PC-3 (cell line): ENCODE data around the gene CLSTN1. TPM values are rescaled to one million over a fixed set of nuclear protein-coding genes. Genes with fewer than 3 reads are reported as not detected.

Experiments used
- ATAC-seq: fragments of 200-7000 bp; cut with Tn5 transposase; 2 replicates; pipeline ENCODE4 v1.9.1; 2020; ENCODE audit warnings: mild to moderate bottlenecking, moderate library complexity
- BruUV-seq: library from RNA; stranded (reverse); fragments of 400-500 nt; replicated peaks from 2 replicates; lab custom pipeline; 2021; lab: Mats Ljungman, UMichigan
- CTCF ChIA-PET: fragments of 300-600 bp; sonication (Branson Sonifier 250); formaldehyde crosslinking; loops from one replicate; lab custom pipeline; 2022; ENCODE audit warnings: antibody characterized with exemption; lab: Charles Lee
- POLR2A ChIA-PET: fragments of 300-600 bp; sonication (Branson Sonifier 250); formaldehyde crosslinking; loops from one replicate; lab custom pipeline; 2022; ENCODE audit warnings: antibody characterized with exemption; ENCODE audit not compliant: unreplicated experiment; lab: Charles Lee
- DNase-seq: peaks from one replicate; pipeline ENCODE4 v3.0.0-alpha.2; 2015
- H2AFZ ChIP-seq: fragments of 300-600 bp; sonication (generic); 2 replicates; pipeline ENCODE4 v1.6.0; 2016; ENCODE audit warnings: antibody characterized with exemption, low read length
- H3F3A ChIP-seq: fragments of 300-600 bp; sonication (generic); one replicate; pipeline ENCODE4 v1.6.0; 2017; ENCODE audit warnings: antibody characterized with exemption, low read length, control low read depth, mild to moderate bottlenecking; ENCODE audit not compliant: unreplicated experiment
- H3K27ac ChIP-seq: fragments of 300-600 bp; sonication (generic); 2 replicates; pipeline ENCODE4 v1.5.1; 2016; ENCODE audit warnings: mild to moderate bottlenecking, low read length
- H3K27me3 ChIP-seq: fragments of 300-600 bp; sonication (generic); 2 replicates; pipeline ENCODE4 v1.6.1; 2016; ENCODE audit warnings: low read length, mixed read lengths
- H3K36me3 ChIP-seq: fragments of 300-600 bp; sonication (generic); 2 replicates; pipeline ENCODE4 v1.6.1; 2016; ENCODE audit warnings: low read depth, mixed run types, low read length, mixed read lengths
- H3K4me1 ChIP-seq: fragments of 300-600 bp; sonication (generic); 2 replicates; pipeline ENCODE4 v1.5.1; 2016; ENCODE audit warnings: low read length; ENCODE audit not compliant: insufficient read depth
- H3K4me2 ChIP-seq: fragments of 300-600 bp; sonication (generic); 2 replicates; pipeline ENCODE4 v1.6.0; 2016; ENCODE audit warnings: low read length
- H3K4me3 ChIP-seq: fragments of 300-600 bp; sonication (generic); 2 replicates; pipeline ENCODE4 v1.5.1; 2016; ENCODE audit warnings: mild to moderate bottlenecking, low read length, mixed read lengths
- H3K79me2 ChIP-seq: fragments of 300-600 bp; sonication (generic); 2 replicates; pipeline ENCODE4 v1.6.1; 2017; ENCODE audit warnings: low read length, mixed read lengths
- H3K9ac ChIP-seq: fragments of 300-600 bp; sonication (generic); 2 replicates; pipeline ENCODE4 v1.6.0; 2016; ENCODE audit warnings: mild to moderate bottlenecking, low read length
- H3K9me2 ChIP-seq: fragments of 300-600 bp; sonication (generic); replicated peaks from 2 replicates; pipeline ENCODE4 v1.6.1; 2016; ENCODE audit warnings: mixed run types, low read length, mixed read lengths
- H3K9me3 ChIP-seq: fragments of 300-600 bp; sonication (generic); 2 replicates; pipeline ENCODE4 v1.6.1; 2016; ENCODE audit warnings: low read length, mixed read lengths
- H4K20me1 ChIP-seq: fragments of 300-600 bp; sonication (generic); 2 replicates; pipeline ENCODE4 v1.6.1; 2016; ENCODE audit warnings: low read length, mixed read lengths
- EZH2 ChIP-seq: fragments of 300-600 bp; sonication (generic); IDR thresholded peaks from one replicate; pipeline ENCODE4 v1.6.1; 2017; ENCODE audit warnings: antibody characterized with exemption, mild to moderate bottlenecking, low read length; ENCODE audit not compliant: unreplicated experiment
- EZH2phosphoT487 ChIP-seq: fragments of 300-600 bp; sonication (generic); IDR thresholded peaks from 2 replicates; pipeline ENCODE4 v1.6.1; 2018; ENCODE audit warnings: mild to moderate bottlenecking, antibody characterized with exemption, low read length, borderline replicate concordance
- intact Hi-C: fragments of 100-400 bp; cut with micrococcal nuclease; formaldehyde crosslinking; loops from 2 replicates; pipeline ENCODE4 v1.9.0; 2023
- total RNA-seq: library from RNA; depleted of rRNA; stranded (reverse); fragments of >200 nt; gene quantifications from 2 replicates; pipeline ENCODE4 v1.2.3, GENCODE V29; 2014
- TF ChIP-seq, protein P1 (sequence below): fragments of 300-600 bp; sonication (generic); conservative IDR thresholded peaks from 2 replicates; pipeline ENCODE4 v1.5.1; 2017; ENCODE audit warnings: antibody characterized with exemption, low read depth, mild to moderate bottlenecking, low read length

CLSTN1 gene
- total RNA-seq, 1 experiment from 2014 or later = 98.3 TPM

DNA sequence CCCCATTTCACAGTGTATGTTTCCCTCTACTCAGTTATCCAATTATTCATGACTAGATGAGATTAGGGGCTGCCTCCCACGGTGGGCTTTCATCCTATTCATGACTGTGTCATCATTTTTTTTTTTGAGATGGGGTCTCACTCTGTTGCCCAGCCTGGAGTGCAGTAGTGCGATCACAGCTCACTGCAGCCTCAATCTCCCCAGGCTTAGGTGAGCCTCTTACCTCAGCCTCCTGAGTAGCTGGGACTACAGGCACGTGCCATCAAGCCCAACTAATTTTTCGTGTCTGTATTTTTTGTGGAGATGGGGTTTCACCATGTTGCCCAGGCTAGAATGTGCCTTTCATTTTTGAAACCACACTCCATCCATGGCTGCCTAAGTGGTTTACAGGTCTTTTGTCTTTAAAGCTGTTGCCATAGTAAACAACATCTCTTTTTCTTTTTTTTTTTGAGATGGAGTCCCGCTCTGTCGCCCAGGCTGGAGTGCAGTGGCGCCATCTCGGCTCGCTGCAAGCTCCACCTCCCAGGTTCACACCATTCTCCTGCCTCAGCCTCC, 112.2 kb downstream of the CLSTN1 start:
- H3K4me1 ChIP-seq = no peaks in the 10 kb centered on the region
- H4K20me1 ChIP-seq = no peaks in the 10 kb centered on the region
- no peaks in the 10 kb centered on the region for H3K36me3 ChIP-seq
- ATAC-seq (no peak), DNase-seq (no peak)
- no peaks in the 10 kb centered on the region for H3K9me3 ChIP-seq
- H3K27me3 ChIP-seq = no peaks in the 10 kb centered on the region
- H3K9me2 ChIP-seq = no peaks in the 10 kb centered on the region
- no peak overlapping the region for H3K27ac ChIP-seq
- no peaks in the 10 kb centered on the region for H3F3A ChIP-seq
- no peak overlapping the region for H3K9ac ChIP-seq
- H3K4me2 ChIP-seq = no peak overlapping the region
- TF ChIP-seq, protein P1, sequence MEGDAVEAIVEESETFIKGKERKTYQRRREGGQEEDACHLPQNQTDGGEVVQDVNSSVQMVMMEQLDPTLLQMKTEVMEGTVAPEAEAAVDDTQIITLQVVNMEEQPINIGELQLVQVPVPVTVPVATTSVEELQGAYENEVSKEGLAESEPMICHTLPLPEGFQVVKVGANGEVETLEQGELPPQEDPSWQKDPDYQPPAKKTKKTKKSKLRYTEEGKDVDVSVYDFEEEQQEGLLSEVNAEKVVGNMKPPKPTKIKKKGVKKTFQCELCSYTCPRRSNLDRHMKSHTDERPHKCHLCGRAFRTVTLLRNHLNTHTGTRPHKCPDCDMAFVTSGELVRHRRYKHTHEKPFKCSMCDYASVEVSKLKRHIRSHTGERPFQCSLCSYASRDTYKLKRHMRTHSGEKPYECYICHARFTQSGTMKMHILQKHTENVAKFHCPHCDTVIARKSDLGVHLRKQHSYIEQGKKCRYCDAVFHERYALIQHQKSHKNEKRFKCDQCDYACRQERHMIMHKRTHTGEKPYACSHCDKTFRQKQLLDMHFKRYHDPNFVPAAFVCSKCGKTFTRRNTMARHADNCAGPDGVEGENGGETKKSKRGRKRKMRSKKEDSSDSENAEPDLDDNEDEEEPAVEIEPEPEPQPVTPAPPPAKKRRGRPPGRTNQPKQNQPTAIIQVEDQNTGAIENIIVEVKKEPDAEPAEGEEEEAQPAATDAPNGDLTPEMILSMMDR = no peak
- no peak for TF ChIP-seq EZH2phosphoT487
- no peak for TF ChIP-seq EZH2
- H2AFZ ChIP-seq = no peak overlapping the region
- H3K4me3 ChIP-seq = no peak overlapping the region
- no TSS peak for BruUV-seq
- CTCF ChIA-PET = no interaction called here
- intact Hi-C loops = no loop called here
- POLR2A ChIA-PET = no interaction called here
- no peaks in the 10 kb centered on the region for H3K79me2 ChIP-seq

DNA sequence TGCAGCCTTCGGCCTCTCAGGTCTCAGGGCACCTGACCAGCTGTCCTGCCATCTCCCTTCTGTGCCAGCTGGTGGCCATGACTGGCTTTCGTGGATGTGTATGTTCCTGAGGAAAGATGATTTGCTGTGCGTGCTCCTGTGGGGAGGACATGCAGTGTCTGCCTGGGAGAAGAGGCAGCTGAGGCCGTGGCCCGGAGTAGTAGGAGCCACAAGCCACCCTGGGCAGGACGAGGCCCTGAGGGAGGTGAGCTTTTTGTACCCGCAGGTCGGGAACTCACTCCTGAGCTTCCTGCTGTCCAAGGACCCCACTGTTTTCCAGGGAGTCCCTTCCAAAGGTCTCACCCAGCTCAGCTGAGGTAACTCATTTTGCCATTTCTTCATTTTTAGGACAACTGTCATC, 113.7 kb downstream of the CLSTN1 start:
- Histone ChIP-seq H3K4me2 (no peak overlapping the region), H3K27me3 (no peaks in the 10 kb centered on the region), H3K27ac (no peak overlapping the region), H3K4me1 (peaks cover 7% of the 10 kb centered on the region), H4K20me1 (no peaks in the 10 kb centered on the region), H3F3A (no peaks in the 10 kb centered on the region), H3K9ac (no peak overlapping the region), H3K9me2 (no peaks in the 10 kb centered on the region), H3K9me3 (no peaks in the 10 kb centered on the region), H3K79me2 (no peaks in the 10 kb centered on the region), H3K36me3 (no peaks in the 10 kb centered on the region), H3K4me3 (no peak overlapping the region), H2AFZ (no peak overlapping the region)
- intact Hi-C loops = no loop called here
- ChIA-PET CTCF (no interaction called here), POLR2A (no interaction called here)
- DNase-seq (no peak), ATAC-seq (no peak)
- no TSS peak for BruUV-seq
- TF ChIP-seq EZH2phosphoT487 (no peak), EZH2 (no peak)
- TF ChIP-seq, protein P1 = no peak

DNA sequence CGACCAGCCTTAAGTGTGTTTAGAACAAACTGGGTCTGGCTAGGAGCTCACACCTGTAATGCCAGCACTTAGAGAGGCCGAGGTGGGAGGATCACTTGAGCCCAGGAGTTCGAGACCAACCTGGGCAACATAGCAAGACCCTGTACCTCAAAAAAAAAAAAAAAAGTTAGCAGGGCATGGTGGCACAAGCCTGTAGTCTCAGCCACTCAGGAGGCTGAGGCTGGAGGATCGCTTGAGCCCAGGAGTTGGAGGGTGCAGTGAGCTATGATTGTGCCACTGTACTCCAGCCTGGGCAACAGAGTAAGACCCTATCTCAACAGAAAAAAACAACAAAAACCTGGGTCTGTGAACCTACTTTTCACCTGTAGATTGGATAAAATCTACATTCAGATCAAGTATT, 117.6 kb downstream of the CLSTN1 start:
- intact Hi-C loops = no loop called here
- no peak for ATAC-seq
- BruUV-seq = no TSS peak
- no peaks in the 10 kb centered on the region for H4K20me1 ChIP-seq
- POLR2A ChIA-PET = no interaction called here
- no peak overlapping the region for H3K27ac ChIP-seq
- TF ChIP-seq, protein P1 = no peak
- TF ChIP-seq EZH2phosphoT487 = no peak
- no peak for TF ChIP-seq EZH2
- H3K9me3 ChIP-seq = no peaks in the 10 kb centered on the region
- H3K36me3 ChIP-seq = no peaks in the 10 kb centered on the region
- H3K9ac ChIP-seq = no peak overlapping the region
- H3K4me3 ChIP-seq = no peak overlapping the region
- peaks cover 11% of the 10 kb centered on the region for H3K4me1 ChIP-seq
- no peaks in the 10 kb centered on the region for H3K9me2 ChIP-seq
- DNase-seq = no peak
- no peaks in the 10 kb centered on the region for H3K79me2 ChIP-seq
- CTCF ChIA-PET = no interaction called here
- H3F3A ChIP-seq = no peaks in the 10 kb centered on the region
- no peak overlapping the region for H3K4me2 ChIP-seq
- no peak overlapping the region for H2AFZ ChIP-seq
- no peaks in the 10 kb centered on the region for H3K27me3 ChIP-seq
